ENCODE data around the gene LY6G6D.

LY6G6D gene

GRCh38 chr6:31715022-31715958 is at the start of gene LY6G6D:
Gene LY6G6D (plus strand): TSS chr6:31715348. CDS start chr6:31715356, 8 bp downstream.
- DNase-seq, result no peak

- DNase-seq, result peak; percentile 98
Observed at GRCh38 chr6:31665501-31666336, 49.4 kb upstream of the LY6G6D start, which contains the start of gene CSNK2B. Gene CSNK2B (plus strand): TSS chr6:31666080. CDS start chr6:31666832, 752 bp downstream.

GRCh38 chr6:31666337-31666965 is 48.7 kb upstream of the LY6G6D start:
- no peak for DNase-seq

- no peak for DNase-seq
Observed at GRCh38 chr6:31669676-31670075, 45.5 kb upstream of the LY6G6D start, which contains the start of gene LY6G5B. Gene LY6G5B (plus strand): TSS chr6:31669976. CDS start chr6:31670951, 975 bp downstream.

- no peak for DNase-seq
Observed at GRCh38 chr6:31676322-31676903, 38.7 kb upstream of the LY6G6D start.

GRCh38 chr6:31676904-31677303 is 38.2 kb upstream of the LY6G6D start:
- no peak for DNase-seq

GRCh38 chr6:31677955-31678354 is 37.2 kb upstream of the LY6G6D start:
- DNase-seq, result no peak

GRCh38 chr6:31680226-31681134 is 34.7 kb upstream of the LY6G6D start, which contains the start of gene LY6G5C:
Gene LY6G5C (minus strand): TSS chr6:31681067. CDS start chr6:31680373, 694 bp downstream.
- peak; percentile 83 for DNase-seq

GRCh38 chr6:31681135-31681671 is 33.9 kb upstream of the LY6G6D start:
- DNase-seq, result peak; percentile 75

GRCh38 chr6:31683591-31683990 is 31.6 kb upstream of the LY6G6D start:
- no peak for DNase-seq

- DNase-seq, result no peak
Observed at GRCh38 chr6:31686483-31686882, 28.7 kb upstream of the LY6G6D start.

- DNase-seq, result no peak
Observed at GRCh38 chr6:31687321-31687720, 27.8 kb upstream of the LY6G6D start.

- DNase-seq, result no peak
Observed at GRCh38 chr6:31687860-31688693, 27.1 kb upstream of the LY6G6D start.

- no peak for DNase-seq
Observed at GRCh38 chr6:31689249-31690110, 25.7 kb upstream of the LY6G6D start.

- DNase-seq, result no peak
Observed at GRCh38 chr6:31690231-31691077, 24.7 kb upstream of the LY6G6D start.

- DNase-seq, result no peak
Observed at GRCh38 chr6:31691078-31691463, 24.1 kb upstream of the LY6G6D start.

GRCh38 chr6:31691564-31692108 is 23.5 kb upstream of the LY6G6D start:
- DNase-seq, result no peak

GRCh38 chr6:31692353-31692752 is 22.8 kb upstream of the LY6G6D start:
- no peak for DNase-seq
